HG03159 (cell line): ENCODE data around the gene TPP2.

Source experiments
- ATAC-seq: cut with Tn5 transposase; IDR thresholded peaks from one replicate; pipeline ENCODE4 v1.9.1; 2021; ENCODE audit warnings: mild to moderate bottlenecking, moderate library complexity; ENCODE audit not compliant: unreplicated experiment

Gene TPP2

DNA sequence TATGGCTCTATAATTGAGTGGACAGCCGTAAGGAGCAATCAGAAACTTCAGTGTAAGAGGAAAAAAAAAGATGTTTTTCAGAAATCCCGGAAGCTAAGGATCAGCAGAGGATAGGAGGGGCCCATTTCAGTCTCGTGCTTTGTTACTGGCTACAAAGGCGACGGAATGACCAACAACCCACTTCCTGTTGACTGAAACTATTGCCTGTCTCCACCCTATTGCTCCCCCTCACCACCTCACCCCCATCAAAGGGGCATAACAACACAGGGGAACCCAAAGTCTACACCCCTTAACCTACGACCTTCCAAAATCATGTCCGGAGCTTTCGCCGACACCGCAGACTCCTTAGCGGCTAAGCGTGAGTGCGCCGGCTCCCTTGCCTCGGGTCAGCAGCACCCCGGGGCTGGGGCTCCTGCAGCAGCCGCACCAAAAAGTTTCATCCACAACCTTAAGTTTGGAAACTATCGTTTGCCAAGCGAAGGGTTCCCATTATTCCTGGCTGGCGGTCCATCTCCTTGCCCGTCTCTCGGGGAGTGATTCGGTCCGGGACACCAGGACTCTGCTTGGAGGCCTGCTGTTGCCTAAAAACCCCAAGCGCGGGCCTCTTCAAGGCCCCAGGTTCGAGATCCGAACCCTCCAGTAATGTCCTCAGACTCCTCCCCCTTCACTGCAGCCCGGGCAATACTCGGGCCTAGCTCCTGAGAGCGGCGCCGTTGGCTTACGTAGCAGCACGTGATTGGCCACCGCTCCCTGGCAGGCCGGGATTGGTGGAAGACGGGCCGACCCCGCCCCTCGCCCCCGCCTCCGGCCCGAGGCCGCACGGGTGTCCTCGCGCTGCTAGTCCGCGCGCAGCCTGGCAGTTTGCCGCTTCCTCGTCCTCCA is at the start of gene TPP2:
TSS of gene TPP2 (plus strand) at position 840 of the 882 bp plus-strand sequence. CDS start 53 bp downstream, outside the sequence.
- peak; percentile 82 for ATAC-seq

DNA sequence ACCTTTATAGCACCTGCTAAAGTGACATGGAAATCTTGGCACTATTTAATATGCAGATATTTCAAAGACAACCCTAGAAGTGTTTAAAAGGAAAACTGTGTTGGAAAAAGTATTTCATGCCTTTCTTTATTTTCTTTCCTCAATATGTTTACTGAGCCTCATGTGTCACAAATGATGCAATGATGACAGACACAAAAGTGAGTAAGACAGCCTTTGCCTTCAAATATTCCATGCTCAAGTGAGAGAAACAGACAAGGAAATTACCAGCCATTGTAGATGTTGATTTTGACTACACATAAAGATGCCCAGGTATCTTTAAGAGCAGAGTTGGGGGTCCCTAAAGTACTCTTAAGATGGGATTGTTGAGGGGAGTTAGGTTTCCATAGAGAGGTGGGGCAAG is 48.0 kb upstream of the TPP2 start:
- ATAC-seq = no peak

DNA sequence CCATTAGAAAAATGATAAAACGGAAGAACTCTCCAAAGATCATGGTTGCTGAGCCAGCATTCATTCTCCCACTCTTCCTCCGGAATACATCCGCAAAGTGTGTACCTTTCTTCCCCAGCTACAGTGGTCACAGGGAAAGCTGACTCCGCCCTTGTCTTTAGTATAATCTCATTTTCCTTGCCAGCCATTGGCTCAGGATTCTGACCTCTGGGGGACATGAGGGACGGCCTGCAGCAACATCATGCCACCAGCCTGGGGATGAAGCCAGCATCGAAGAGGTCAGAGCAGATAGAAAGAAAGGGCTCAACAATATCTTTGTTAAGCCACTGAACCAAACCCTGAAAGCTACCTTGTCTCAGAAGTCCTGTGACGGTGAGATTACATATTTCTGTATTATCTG is 46.3 kb upstream of the TPP2 start:
- ATAC-seq = no peak

DNA sequence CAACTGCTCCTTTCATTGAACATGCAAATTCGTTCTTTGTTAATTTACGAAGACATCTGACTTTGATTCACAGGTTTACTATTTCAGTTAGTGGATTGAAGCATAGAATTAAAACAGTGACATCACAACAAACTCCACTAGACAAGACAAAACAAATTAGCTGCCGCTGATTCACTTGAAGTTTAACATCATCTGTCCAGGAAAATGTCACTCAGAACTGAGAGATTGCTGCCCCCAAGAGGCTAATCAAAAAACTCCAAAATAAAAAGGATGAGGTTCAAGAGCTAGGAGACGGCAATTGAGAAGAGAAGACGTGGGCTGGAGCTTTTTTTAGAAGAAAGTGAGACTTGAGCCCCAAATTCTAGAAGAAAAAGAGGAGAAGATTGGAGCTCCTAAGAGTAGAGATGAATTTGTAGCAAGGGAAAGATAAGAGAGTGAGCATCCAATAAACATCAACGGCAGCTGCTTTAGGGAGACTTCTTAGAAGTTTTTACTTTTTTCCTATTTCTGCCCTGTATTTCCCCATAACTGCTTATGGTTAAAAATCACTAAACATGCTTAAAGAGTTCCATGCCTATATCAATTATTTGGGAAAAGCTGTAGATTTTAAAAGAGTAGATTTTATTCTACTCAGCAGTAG is 40.8 kb upstream of the TPP2 start:
- peak; percentile 79 for ATAC-seq

DNA sequence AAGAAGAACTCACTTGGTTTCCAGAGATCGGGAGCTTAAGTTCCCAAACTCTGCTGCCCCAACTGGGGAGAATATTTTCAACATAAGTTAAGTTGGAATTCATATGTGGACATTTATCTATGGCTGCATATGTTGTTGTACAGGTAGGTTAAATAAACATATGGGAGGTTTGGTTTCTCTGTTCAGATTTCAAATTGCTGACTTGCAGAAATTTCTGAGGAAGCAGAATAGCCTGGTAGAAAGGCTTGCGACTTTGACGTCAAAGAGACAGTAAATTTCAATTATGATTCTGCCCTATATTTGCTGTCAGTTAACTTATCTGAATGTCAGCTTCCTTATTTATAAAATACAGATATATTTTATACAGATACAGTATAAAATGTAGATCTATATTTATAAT is 40.0 kb upstream of the TPP2 start:
- ATAC-seq = no peak

DNA sequence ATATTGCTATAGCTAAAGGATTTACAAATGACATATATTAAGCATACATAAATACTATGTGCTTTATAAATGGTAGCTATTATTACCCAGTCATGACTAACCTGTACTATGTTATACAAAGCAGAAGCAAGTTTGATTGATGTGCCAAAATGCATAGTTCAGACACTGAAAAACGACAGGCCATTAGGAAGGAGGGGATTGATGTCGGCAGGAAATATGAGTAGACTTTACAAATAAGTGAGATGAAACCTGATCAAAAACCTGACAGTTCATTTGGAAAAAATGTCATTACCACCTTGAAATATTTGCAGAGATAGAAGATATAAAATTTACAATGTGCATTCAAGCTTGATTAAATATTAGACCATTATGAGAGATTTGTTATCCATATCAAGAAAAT is 38.8 kb upstream of the TPP2 start:
- no peak for ATAC-seq

DNA sequence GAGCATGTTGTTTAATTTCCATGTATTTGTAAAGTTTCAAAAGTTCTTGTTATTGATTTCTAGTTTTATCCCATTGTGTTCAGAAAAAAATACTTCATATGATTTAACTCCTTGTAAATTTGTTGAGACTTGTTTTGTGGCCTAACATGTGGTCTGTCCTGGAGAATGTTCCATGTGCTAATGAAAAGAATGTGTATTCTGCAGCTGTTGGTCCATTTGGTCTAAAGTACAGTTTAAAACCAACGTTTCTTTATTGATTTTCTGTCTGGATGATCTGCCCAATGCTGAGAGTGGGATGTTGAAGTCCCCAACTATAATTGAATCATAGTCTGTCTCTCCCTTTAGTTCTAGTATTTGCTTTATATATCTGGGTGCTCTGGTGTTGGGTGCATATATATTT is 34.9 kb upstream of the TPP2 start:
- no peak for ATAC-seq

DNA sequence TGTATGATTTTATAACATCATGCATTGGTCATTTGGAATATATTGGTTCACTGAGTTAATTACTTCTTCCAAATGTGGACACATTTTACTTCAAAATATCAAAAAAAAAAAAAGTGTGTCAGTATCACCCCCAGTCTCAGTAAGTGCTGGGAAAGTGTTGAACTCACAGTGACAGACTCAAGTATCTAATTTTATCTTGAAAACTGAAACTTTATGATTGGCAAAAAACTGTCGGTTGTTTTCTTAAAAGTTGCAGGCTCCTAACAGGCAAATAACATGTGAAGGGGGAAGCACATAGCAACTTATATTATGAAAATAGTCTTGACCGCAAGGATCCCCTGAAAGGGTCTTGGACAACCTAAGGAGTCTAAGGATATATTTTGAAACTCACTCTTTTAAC is 33.5 kb upstream of the TPP2 start:
- ATAC-seq = no peak

DNA sequence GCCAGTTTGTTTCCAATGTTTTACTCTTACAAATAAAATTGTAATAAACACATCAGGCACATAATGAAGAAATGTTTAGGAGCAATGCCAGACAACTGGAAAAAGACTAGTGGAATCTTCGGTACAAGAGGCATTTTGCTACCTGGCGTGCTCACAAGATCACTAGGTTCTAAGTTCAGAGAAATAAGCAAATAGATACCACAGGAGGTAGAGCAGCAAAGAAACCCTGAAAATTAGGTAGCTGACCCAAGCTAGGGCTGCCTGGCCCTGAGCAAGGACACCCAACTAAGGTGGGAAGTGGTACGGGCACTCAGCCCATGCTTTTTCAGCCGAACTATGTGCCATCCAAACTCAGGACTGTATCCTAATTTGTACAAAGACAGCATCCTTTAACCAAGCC is 32.2 kb upstream of the TPP2 start:
- ATAC-seq = no peak

DNA sequence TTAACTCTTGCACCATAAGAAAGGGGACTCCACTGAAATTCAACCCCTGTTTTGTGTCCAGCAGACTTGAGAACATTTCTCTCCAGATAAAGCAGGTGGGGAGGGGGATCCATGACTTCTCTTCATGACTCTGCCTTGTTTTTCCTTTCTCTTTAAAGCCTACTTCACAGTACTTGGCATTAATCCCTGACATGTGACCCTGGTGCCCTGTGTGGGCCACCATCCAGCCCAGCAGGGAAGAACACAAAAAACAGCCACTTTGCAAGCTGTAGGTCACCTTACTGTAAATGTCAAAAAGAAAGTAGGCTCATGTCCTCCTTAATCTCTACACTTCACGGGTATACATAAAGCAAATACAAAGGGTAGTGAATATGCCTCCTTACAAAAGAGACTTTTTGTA is 30.3 kb upstream of the TPP2 start:
- ATAC-seq = no peak

DNA sequence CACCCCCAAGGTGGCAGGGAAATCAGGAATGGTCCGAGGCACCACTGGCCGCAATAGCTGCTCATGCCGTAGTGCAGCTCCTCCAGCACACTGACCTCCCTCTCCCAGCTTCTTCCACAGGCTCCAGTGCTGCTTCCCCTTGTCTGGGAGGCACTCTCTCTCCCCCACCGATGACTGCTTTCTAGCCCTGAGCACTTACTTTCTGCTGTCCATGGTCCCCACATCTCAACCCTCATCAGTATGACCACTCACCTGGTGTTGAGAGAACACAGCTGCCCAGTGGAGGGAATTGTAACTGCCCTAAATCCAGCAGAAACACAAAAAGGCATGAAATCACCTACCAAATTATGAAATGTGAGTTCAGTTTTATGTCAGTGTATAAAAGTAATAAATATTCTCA is 28.9 kb upstream of the TPP2 start:
- ATAC-seq = no peak

DNA sequence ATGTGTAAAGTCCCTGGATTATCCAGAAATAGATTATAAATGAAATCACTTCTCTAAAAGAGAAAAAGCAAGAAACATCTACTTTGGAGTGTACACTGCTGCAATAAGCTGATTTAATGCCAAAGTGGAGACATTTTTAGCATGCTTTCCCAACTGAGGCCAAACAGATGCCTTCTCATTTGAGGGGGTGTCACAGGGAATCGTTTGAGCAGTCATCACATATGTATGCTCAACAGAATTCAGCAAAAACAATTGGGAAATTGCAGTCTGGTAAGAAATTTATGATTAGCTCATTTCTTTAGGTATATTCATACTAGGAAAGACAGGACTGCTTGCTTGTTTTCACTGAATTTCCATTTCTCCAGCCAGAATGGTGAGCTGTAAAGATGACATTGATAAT is 27.3 kb upstream of the TPP2 start:
- no peak for ATAC-seq

DNA sequence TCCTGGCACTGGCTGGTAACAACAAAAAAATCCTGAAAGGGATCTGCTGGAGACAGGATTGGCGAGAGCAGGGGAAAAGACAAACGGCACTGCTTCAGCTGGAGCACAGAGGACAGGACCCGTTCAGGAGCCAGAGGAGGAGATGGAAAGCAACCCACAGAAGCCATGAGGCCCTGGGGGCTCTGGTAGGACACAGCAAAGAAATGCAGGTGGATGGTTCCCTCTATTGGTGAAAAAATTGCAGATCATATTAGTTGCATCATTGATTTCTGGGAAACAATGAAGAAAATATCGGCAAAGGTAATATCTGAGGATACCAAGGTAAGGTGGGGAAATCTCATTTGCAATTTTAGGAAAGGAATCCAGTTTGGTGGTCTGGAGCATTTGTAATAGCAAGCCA is 25.7 kb upstream of the TPP2 start:
- no peak for ATAC-seq

DNA sequence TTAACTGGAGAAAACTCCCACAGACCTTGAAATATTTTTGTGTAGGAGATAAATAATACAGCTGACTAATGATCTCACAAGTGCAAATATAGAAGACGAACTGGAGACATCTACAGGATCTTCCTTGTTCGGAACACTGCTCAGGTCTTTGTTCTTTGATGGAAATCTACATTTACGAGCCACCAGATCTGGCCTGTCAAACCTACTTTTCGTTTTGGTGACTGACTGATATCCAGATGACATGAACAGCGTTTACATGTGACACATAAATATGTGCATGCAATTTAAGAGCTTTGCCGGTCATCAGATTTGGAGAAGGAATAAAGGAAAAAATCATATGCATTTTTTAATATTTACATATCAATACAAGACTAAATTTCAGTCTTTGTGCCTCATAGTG is 24.5 kb upstream of the TPP2 start:
- no peak for ATAC-seq

DNA sequence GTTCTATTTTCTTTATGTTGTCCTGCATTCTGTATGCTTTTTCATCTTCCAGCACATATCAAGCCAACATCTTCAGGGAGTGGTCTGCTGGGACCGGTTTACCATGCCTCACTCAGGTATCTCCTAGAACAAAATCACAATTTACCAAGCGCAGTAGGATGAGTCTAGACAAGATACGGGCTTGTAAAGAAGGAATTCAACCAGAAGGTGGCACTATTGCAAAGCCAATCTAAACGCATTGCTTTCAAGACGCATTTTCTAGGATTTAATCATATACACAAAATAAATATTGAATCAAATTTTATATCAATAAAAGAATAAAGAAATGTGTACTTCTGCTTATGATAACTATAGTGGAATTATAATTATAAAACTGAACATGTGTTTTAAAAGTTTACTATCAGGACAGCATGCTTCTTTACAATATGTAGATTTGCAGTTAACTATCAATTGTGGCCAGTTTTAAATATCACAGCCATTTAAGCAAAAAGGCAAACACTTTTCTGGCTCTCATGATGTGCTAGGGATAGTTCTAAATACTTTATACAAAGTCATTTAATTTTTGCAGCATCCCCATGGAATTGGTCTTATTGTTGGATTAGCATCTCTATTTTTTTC is 16.1 kb upstream of the TPP2 start:
- peak; percentile 67 for ATAC-seq

DNA sequence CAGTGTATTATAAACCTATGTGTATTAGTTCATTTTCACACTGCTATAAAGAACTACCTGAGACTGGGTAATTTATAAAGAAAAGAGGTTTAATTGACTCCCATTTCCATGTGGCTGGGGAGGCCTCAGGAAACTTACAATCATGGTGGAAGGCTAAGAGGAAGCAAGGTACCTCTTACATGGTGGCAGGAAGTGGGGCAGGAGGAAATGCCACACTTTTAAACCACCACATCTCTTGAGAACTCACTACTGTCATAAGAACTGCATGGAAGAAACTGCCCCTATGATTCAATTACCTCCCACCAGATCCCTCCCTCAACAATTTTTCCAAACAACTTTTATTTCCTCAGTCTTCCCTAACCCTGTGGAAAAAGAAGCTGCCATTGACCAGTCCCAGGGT is 14.5 kb upstream of the TPP2 start:
- no peak for ATAC-seq

DNA sequence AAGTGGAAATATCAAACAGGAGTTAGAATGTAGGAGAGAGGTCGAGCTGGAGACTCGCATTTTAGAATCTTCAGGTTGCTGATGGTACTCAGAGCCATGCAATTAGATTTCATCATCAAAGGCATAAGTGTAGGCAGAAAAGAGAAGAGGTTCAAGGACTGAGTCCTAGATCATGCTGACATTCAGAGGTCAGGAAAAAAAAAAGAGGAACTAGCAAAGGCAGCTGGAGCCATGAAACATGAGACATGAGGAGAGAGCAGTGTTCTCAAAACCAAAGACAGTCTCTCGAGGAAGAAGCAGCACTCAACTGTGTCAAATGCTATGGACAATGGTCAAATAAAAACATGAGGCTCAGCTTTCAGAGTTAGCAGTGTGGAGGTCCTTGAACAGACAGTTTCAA is 12.4 kb upstream of the TPP2 start:
- peak; percentile 55 for ATAC-seq

DNA sequence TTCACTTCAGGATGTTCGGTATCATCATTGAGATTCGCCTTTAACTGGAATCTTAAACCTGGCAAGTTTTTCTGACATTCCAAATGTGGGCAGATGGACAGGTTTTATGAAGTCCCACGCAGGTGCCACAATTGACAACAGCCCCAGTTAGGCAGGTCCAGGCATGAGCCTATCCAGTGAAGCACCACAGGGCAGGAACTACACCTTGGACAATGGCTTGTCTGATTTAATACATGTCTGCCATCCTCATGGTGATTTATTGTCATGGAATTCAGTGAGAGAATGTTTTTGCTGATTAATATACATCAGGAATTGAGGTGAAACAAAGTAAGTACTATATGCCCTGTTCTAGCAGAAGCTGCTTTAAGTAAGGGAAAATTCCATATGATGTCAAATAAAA is 10.2 kb upstream of the TPP2 start:
- no peak for ATAC-seq

DNA sequence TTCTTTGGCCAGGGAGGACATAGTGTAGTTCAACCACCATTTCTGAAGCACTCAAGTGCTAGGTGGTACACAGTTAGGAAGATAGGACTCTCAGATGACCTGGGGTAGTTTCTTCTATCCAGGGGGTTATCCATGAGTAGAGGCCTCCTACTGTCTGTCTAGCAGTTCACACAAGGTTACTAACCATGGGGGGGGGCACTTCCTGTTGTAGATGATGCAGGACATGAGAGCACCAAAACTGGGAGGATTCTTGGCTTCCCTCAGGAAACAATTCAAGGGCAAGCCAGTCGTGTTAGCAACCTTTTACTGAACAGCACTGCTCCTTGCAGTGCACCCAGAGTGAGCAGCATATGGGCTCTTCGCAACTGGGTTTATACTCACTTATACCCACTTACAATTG is 8.9 kb upstream of the TPP2 start:
- no peak for ATAC-seq

DNA sequence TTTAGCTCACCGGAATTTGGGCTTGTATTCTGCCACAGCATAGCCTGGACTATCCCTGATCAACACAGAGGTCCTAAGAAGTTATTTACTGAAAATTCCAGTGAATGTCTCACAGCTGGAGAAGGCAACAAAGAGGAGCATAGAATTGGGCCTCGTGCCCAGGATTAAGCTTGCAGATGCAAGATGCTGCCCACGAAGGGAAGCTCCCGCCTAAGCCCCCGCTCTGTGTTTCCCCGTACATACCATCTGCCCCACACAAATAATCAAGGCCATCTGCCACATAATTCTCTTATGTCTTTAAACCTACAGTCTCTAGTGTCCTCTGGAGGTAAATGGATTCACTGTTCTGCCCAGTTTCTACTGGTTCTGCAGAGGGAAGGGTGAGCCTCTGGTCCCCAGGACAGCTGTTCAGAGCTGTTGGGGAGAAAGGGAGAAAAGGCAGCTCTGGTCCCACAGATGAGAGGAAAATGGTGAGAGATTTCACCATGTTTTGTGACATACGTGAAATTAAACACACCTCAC is 7.4 kb upstream of the TPP2 start:
- ATAC-seq = no peak

DNA sequence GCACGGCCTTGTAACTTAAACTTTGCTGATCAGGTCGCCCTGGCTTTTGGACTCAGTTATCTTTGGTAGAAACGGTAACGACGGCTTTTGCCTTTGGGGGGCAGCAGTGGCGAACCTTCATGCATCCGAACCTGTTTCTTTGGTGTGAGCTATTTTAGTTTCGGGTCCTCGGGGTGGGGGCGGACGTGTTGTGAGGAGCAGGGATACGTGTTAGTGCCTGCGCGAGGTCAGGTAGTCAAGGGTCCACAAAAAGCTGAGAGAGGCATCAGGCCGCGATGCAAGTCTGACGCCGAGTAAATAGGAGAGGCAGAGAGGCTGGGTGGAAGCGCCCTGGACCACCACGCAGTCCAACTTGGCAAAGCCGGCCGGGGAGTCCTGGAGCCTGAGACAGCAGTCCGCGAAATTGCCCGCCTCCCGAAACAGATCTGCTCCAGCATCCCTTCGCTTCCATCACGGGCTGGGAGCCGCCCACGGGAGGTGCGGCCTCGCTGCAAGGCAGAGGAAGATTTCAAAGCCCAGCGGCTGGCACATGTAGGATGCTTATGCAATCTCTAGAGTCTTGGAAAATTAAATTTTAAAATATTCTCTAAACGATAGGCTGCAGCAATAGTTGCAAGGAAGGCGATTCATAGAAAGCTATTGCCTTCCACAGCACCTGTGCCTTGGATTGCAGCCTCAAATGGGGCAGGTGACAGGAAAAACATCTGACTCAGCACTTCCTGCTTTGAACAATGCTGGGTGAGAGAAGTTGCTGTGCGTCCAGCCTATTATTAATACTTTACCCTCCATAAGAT is 4.6 kb upstream of the TPP2 start:
- peak; percentile 44 for ATAC-seq
